Stomach (tissue), 9 donors: Measurements from ENCODE around the gene PPP1R2. TPM values are rescaled to one million over a fixed set of nuclear protein-coding genes. Genes with fewer than 3 reads are reported as not detected.

Experiments used
- DNase-seq, 2 donors: peaks; one replicate each; pipeline versions ENCODE4 v3.0.0 to v3.0.0-alpha.2; 2013 to 2019
- H3K27ac ChIP-seq, 5 donors: fragments of 200-600 bp in 4 of 5; sonication (generic) in 4 of 5; one replicate each; pipeline ENCODE4 v1.5.1; 2013 to 2019; ENCODE audit warnings: mild to moderate bottlenecking in 1 of 5, moderate library complexity in 1 of 5
- H3K27me3 ChIP-seq, 3 donors: fragments of 200-600 bp; sonication (generic); one replicate each; pipeline ENCODE4 v1.5.1; 2017 to 2019; ENCODE audit warnings: mixed run types in 1 of 3
- H3K36me3 ChIP-seq, 4 donors: fragments of 200-600 bp; sonication (generic); 1 replicate in 3 of 4; 2 replicates in 1 of 4; pipeline ENCODE4 v1.5.1; 2016 to 2019
- H3K4me1 ChIP-seq, 4 donors: fragments of 200-600 bp; sonication (generic); one replicate each; pipeline ENCODE4 v1.5.1; 2016 to 2019
- H3K4me3 ChIP-seq, 4 donors: fragments of 200-600 bp; sonication (generic) in 3 of 4; one replicate each; pipeline ENCODE4 v1.5.1; 2016 to 2019; ENCODE audit warnings: mild to moderate bottlenecking in 1 of 4
- H3K9me3 ChIP-seq, 4 donors: fragments of 200-600 bp; sonication (generic); one replicate each; pipeline ENCODE4 v1.5.1; 2016 to 2019
- CTCF ChIP-seq, 7 experiments: fragments of 450-650 bp in 4 of 7; fragments of 200-600 bp in 3 of 7; sonication (generic) in 3 of 7; IDR thresholded peaks; one replicate each; pipeline ENCODE4 v1.5.1; 2016 to 2019; ENCODE audit warnings: antibody characterized with exemption in 7 of 7, control low read depth in 2 of 7, mild to moderate bottlenecking in 1 of 7
- EP300 ChIP-seq: sonication (generic); formaldehyde crosslinking; IDR thresholded peaks from one replicate; pipeline ENCODE4 v1.6.1; 2017; ENCODE audit warnings: antibody characterized with exemption
- POLR2A ChIP-seq, 4 donors: fragments of 450-650 bp; IDR thresholded peaks; one replicate each; pipeline ENCODE4 v1.6.1; 2016; ENCODE audit warnings: antibody characterized with exemption in 4 of 4, control low read depth in 2 of 4, mild to moderate bottlenecking in 1 of 4, moderate library complexity in 1 of 4
- POLR2AphosphoS5 ChIP-seq, 3 donors: sonication (generic); formaldehyde crosslinking; IDR thresholded peaks; one replicate each; pipeline ENCODE4 v1.6.1; 2016; ENCODE audit warnings: antibody characterized with exemption in 3 of 3
- WGBS, 5 donors: extraction: QIAGEN DNeasy Blood & Tissue Kit in 3 of 5; methylation state at CpG; one replicate each; pipeline versions ENCODE4 v1.1.5 to v1.1.7; 2013 to 2018; 5-methylcytosine and 5-hydroxymethylcytosine counted together
- intact Hi-C: fragments of 100-400 bp; cut with DNase I; formaldehyde crosslinking; loops from one replicate; pipeline ENCODE4 v1.15.1; 2023; ENCODE audit warnings: low total_unique reads
- polyA plus RNA-seq, 3 donors: library from polyadenylated mRNA; stranded (reverse); fragments of 200-250 nt; gene quantifications; one replicate each; pipeline ENCODE4 v1.2.3, GENCODE V29; 2013
- total RNA-seq, 5 donors: library from RNA; depleted of rRNA; stranded (reverse); fragments of >200 nt; gene quantifications; one replicate each; pipeline versions ENCODE4 v1.1.0 to v1.2.3, GENCODE V29; 2014 to 2016
- donor health status: healthy with polysubstance abuse.
- donor health status: Bipolar disorder and iron deficiency.
- donor health status: healthy.

Gene PPP1R2
- total and polyA plus RNA-seq, 8 donors, result 21.4 to 102 (median 42.9) TPM

- no peaks in the 10 kb centered on the region for H3K27me3 ChIP-seq
- no peak overlapping the region for H3K4me3 ChIP-seq
- TF ChIP-seq CTCF (IDR thresholded peaks at IDR 0.05), result no peak
- no peak for TF ChIP-seq POLR2AphosphoS5 (IDR thresholded peaks at IDR 0.05)
- H3K9me3 ChIP-seq, result no peaks in the 10 kb centered on the region
- no peak overlapping the region for H3K27ac ChIP-seq
- WGBS, 5 donors, result 44 to 48% (median 46%) methylated on average over 10 of the region's 10 CpGs
- no peak for DNase-seq
- intact Hi-C loops, result no loop called here
- H3K4me1 ChIP-seq, result peaks cover 0 to 4% (median 0%) of the 10 kb centered on the region in 4 donors
- no peaks in the 10 kb centered on the region for H3K36me3 ChIP-seq
These were observed 13.3 kb upstream of the PPP1R2 start for GRCh38 chr3:195556390-195556789.

- WGBS, 5 donors, result 69 to 83% (median 79%) methylated on average over 8 of the region's 8 CpGs
- TF ChIP-seq POLR2A (IDR thresholded peaks at IDR 0.05) (no peak), CTCF (IDR thresholded peaks at IDR 0.05) (no peak), EP300 (no peak), POLR2AphosphoS5 (IDR thresholded peaks at IDR 0.05) (no peak)
- intact Hi-C loops, result no loop called here
These were observed 12.0 kb upstream of the PPP1R2 start for GRCh38 chr3:195555110-195555509.

GRCh38 chr3:195554458-195554857 is 11.3 kb upstream of the PPP1R2 start:
- H3K36me3 ChIP-seq, result no peaks in the 10 kb centered on the region
- DNase-seq, result no peak
- H3K4me1 ChIP-seq, result peaks cover 0 to 13% (median 3%) of the 10 kb centered on the region in 4 donors
- H3K27me3 ChIP-seq, result no peaks in the 10 kb centered on the region
- no peak overlapping the region for H3K27ac ChIP-seq
- no peaks in the 10 kb centered on the region for H3K9me3 ChIP-seq
- intact Hi-C loops, result no loop called here
- WGBS, 5 donors, result 93 to 96% (median 96%) methylated on average over 15 of the region's 15 CpGs
- TF ChIP-seq EP300 (no peak), POLR2A (IDR thresholded peaks at IDR 0.05) (no peak), CTCF (IDR thresholded peaks at IDR 0.05) (no peak), POLR2AphosphoS5 (IDR thresholded peaks at IDR 0.05) (no peak)
- H3K4me3 ChIP-seq, result no peak overlapping the region

More at GRCh38 chr3:195555110-195555509, 12.0 kb upstream of the PPP1R2 start:
- no peaks in the 10 kb centered on the region for H3K27me3 ChIP-seq
- no peak overlapping the region for H3K27ac ChIP-seq
- DNase-seq, result no peak
- H3K4me3 ChIP-seq, result no peak overlapping the region
- no peaks in the 10 kb centered on the region for H3K9me3 ChIP-seq
- no peaks in the 10 kb centered on the region for H3K36me3 ChIP-seq
- peaks cover 0 to 13% (median 3%) of the 10 kb centered on the region in 4 donors for H3K4me1 ChIP-seq

DNA sequence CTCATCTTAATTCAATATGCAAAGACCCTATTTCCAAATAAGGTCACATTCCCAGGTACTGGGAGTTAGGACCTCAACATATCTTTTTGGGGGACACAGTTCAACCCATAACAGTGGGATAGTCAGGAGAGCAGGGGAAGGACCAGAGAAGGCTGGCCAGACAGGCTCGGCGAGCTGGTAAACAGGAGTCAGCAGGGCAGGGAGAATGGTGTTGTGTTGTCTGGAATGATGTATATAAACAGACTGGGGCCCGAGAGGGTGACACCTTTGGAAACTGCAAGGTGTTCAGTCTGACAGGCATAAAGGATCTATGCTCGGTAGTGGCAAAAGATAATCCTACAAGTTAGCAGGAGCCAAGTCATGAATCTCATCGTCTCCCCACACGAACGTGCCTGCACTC is 10.1 kb upstream of the PPP1R2 start:
- no peak for DNase-seq
- intact Hi-C loops, result no loop called here
- no peaks in the 10 kb centered on the region for H3K36me3 ChIP-seq
- no peaks in the 10 kb centered on the region for H3K9me3 ChIP-seq
- no peak for TF ChIP-seq EP300
- no peak for TF ChIP-seq POLR2A (IDR thresholded peaks at IDR 0.05)
- TF ChIP-seq CTCF (IDR thresholded peaks at IDR 0.05), result no peak
- no peak for TF ChIP-seq POLR2AphosphoS5 (IDR thresholded peaks at IDR 0.05)
- H3K27me3 ChIP-seq, result no peaks in the 10 kb centered on the region
- H3K4me3 ChIP-seq, result no peak overlapping the region
- 72 to 78% (median 74%) methylated on average over 7 of the region's 7 CpGs for WGBS, 5 donors
- H3K4me1 ChIP-seq, result peaks cover 0 to 21% (median 3%) of the 10 kb centered on the region in 4 donors
- H3K27ac ChIP-seq, result no peak overlapping the region
